Lung (tissue), 12 donors: ENCODE data around the gene NUP43. TPM values are rescaled to one million over a fixed set of nuclear protein-coding genes. Genes with fewer than 3 reads are reported as not detected.

Experiments
- ATAC-seq: fragments of 200-7000 bp; cut with Tn5 transposase; one replicate; pipeline ENCODE4 v1.9.1; 2020; ENCODE audit warnings: moderate number of reproducible peaks; ENCODE audit not compliant: insufficient read depth, low FRiP score
- DNase-seq, 3 donors: peaks; one replicate each; pipeline ENCODE4 v3.0.0-alpha.2; 2013 to 2017
- H3K27ac ChIP-seq, 2 donors: one replicate each; pipeline ENCODE4 v1.5.1; 2013; ENCODE audit warnings: mild to moderate bottlenecking in 2 of 2, moderate library complexity in 2 of 2, control low read depth in 1 of 2, inconsistent platforms in 1 of 2, low read depth in 1 of 2, low read length in 1 of 2
- H3K27me3 ChIP-seq, 3 donors: one replicate each; pipeline ENCODE4 v1.5.1; 2013; ENCODE audit warnings: low read length in 2 of 3; ENCODE audit not compliant: control insufficient read depth in 3 of 3, insufficient read depth in 3 of 3
- H3K36me3 ChIP-seq, 4 donors: one replicate each; pipeline ENCODE4 v1.5.1; 2013; ENCODE audit warnings: low read length in 4 of 4, mild to moderate bottlenecking in 1 of 4, moderate library complexity in 1 of 4; ENCODE audit not compliant: control insufficient read depth in 4 of 4, insufficient read depth in 4 of 4
- H3K4me1 ChIP-seq, 5 donors: one replicate each; pipeline ENCODE4 v1.5.1; 2013; ENCODE audit warnings: low read length in 5 of 5, mild to moderate bottlenecking in 2 of 5, moderate library complexity in 1 of 5; ENCODE audit not compliant: control insufficient read depth in 5 of 5, insufficient read depth in 5 of 5
- H3K4me3 ChIP-seq: one replicate; pipeline ENCODE4 v1.5.1; 2013; ENCODE audit warnings: mild to moderate bottlenecking, control low read depth, moderate library complexity
- H3K9ac ChIP-seq, 2 donors: one replicate each; pipeline ENCODE4 v1.5.1; 2013; ENCODE audit warnings: low read length in 2 of 2, control low read depth in 1 of 2; ENCODE audit not compliant: insufficient read depth in 1 of 2
- H3K9me3 ChIP-seq, 4 donors: one replicate each; pipeline ENCODE4 v1.5.1; 2013; ENCODE audit warnings: low read length in 3 of 4, mild to moderate bottlenecking in 1 of 4, moderate library complexity in 1 of 4; ENCODE audit not compliant: control insufficient read depth in 4 of 4, insufficient read depth in 3 of 4
- CTCF ChIP-seq: IDR thresholded peaks from 2 replicates; pipeline ENCODE4 v1.5.1; 2012; ENCODE audit warnings: mild to moderate bottlenecking; ENCODE audit errors: control extremely low read depth, extremely low read depth
- WGBS, 2 donors: extraction: QIAGEN DNeasy Blood & Tissue Kit; methylation state at CpG; one replicate each; pipeline ENCODE4 v1.1.7; 2013; 5-methylcytosine and 5-hydroxymethylcytosine counted together
- polyA plus RNA-seq, 2 donors: library from polyadenylated mRNA; stranded (reverse); fragments of 200-250 nt; gene quantifications; one replicate each; pipeline ENCODE4 v1.2.1, GENCODE V29; 2013
- total RNA-seq, 2 donors: library from RNA; depleted of rRNA in 1 of 2; stranded (reverse); fragments of >200 nt in 1 of 2; gene quantifications; one replicate each; pipeline ENCODE4 v1.2.1, GENCODE V29; 2014 to 2021
- donor health status: control.
- donor health status: control.
- donor health status: Bipolar disorder and iron deficiency.
- donor health status: healthy.
- donor health status: DM: yes; HTN: yes; CAD: no.

NUP43 gene
- total and polyA plus RNA-seq, 4 donors = 6.5 to 30.2 (median 19.8) TPM

- peak; percentile 43 for TF ChIP-seq CTCF
- peaks cover 2 to 12% (median 7%) of the 10 kb centered on the region in 4 donors for H3K36me3 ChIP-seq
- H3K9ac ChIP-seq = no peak overlapping the region
- H3K4me3 ChIP-seq = no peak overlapping the region
- H3K9me3 ChIP-seq = no peaks in the 10 kb centered on the region
- DNase-seq (peak; percentile 21 to 58 (median 43)), ATAC-seq (peak; percentile 82)
- no peaks in the 10 kb centered on the region for H3K4me1 ChIP-seq
- WGBS, 2 donors = 71 to 73% methylated on average over 10 of the region's 10 CpGs
- no peaks in the 10 kb centered on the region for H3K27me3 ChIP-seq
- H3K27ac ChIP-seq = no peak overlapping the region
These were observed 22.4 kb downstream of the NUP43 start for GRCh38 chr6:149723771-149724417.

GRCh38 chr6:149723262-149723661 lies 23.1 kb downstream of the NUP43 start:
- DNase-seq (no peak), ATAC-seq (no peak)
- H3K27me3 ChIP-seq = no peaks in the 10 kb centered on the region
- H3K27ac ChIP-seq = no peak overlapping the region
- H3K36me3 ChIP-seq = peaks cover 0 to 6% (median 3%) of the 10 kb centered on the region in 4 donors
- H3K9ac ChIP-seq = no peak overlapping the region
- TF ChIP-seq CTCF = no peak
- peaks cover 0 to 5% (median 0%) of the 10 kb centered on the region in 5 donors for H3K4me1 ChIP-seq
- H3K9me3 ChIP-seq = no peaks in the 10 kb centered on the region
- WGBS, 2 donors = 92% methylated on average over 4 of the region's 4 CpGs
- H3K4me3 ChIP-seq = no peak overlapping the region

GRCh38 chr6:149719531-149719930 lies 26.8 kb downstream of the NUP43 start:
- no peak overlapping the region for H3K27ac ChIP-seq
- H3K4me3 ChIP-seq = no peak overlapping the region
- no peak for DNase-seq
- H3K27me3 ChIP-seq = no peaks in the 10 kb centered on the region
- 93 to 96% methylated on average over 3 of the region's 3 CpGs for WGBS, 2 donors
- no peaks in the 10 kb centered on the region for H3K9me3 ChIP-seq
- no peak for ATAC-seq
- peaks cover 0 to 3% (median 0%) of the 10 kb centered on the region in 4 donors for H3K36me3 ChIP-seq
- no peak for TF ChIP-seq CTCF
- no peak overlapping the region for H3K9ac ChIP-seq
- peaks cover 2 to 19% (median 3%) of the 10 kb centered on the region in 5 donors for H3K4me1 ChIP-seq
